Keratinocyte (primary cell): ENCODE measurements around the gene LMNA. TPM values are rescaled to one million over a fixed set of nuclear protein-coding genes. Genes with fewer than 3 reads are reported as not detected.
"Not testable (repeated sequence)": the region's sequence is repeated elsewhere in the genome, so short reads cannot be mapped to it uniquely, and the experiment has no call there.

Experiments
- DNase-seq: peaks from one replicate; pipeline ENCODE4 v3.0.0-alpha.2; 2011; ENCODE audit warnings: low read depth, missing footprints, low spot score
- FAIRE-seq: peaks from 2 replicates; lab custom pipeline; 2011; peaks lifted over from hg19 to GRCh38; lab: Jason Lieb, UNC
- H2AFZ ChIP-seq: 2 replicates; pipeline ENCODE4 v1.6.0; 2012; ENCODE audit warnings: low read length, control low read depth, inconsistent platforms; ENCODE audit not compliant: control insufficient read depth
- H3K27ac ChIP-seq: 2 replicates; pipeline ENCODE4 v1.5.1; 2011; ENCODE audit warnings: low read length; ENCODE audit not compliant: control insufficient read depth, insufficient read depth
- H3K27me3 ChIP-seq: 3 replicates; pipeline ENCODE4 v1.6.0; 2011; ENCODE audit warnings: low read length; ENCODE audit not compliant: control insufficient read depth, insufficient read depth; ENCODE audit errors: extremely low read depth
- H3K36me3 ChIP-seq, 2 experiments: 2 replicates in 1 of 2; 3 replicates in 1 of 2; pipeline ENCODE4 v1.5.1; 2011; ENCODE audit warnings: low read length in 2 of 2, mild to moderate bottlenecking in 1 of 2; ENCODE audit not compliant: control insufficient read depth in 2 of 2, insufficient read depth in 2 of 2; ENCODE audit errors: extremely low read depth in 1 of 2
- H3K4me1 ChIP-seq: 3 replicates; pipeline ENCODE4 v1.5.1; 2011; ENCODE audit warnings: low read length; ENCODE audit not compliant: control insufficient read depth, insufficient read depth; ENCODE audit errors: extremely low read depth
- H3K4me2 ChIP-seq: 3 replicates; pipeline ENCODE4 v1.6.0; 2011; ENCODE audit warnings: low read depth, low read length; ENCODE audit not compliant: control insufficient read depth, insufficient read depth; ENCODE audit errors: extremely low read depth
- H3K4me3 ChIP-seq, 3 experiments: fragments of 200-600 bp in 1 of 3; sonication (generic) in 1 of 3; 2 replicates in 2 of 3; 3 replicates in 1 of 3; pipeline ENCODE4 v1.5.1; 2011 to 2016; ENCODE audit warnings: low read length in 3 of 3, mild to moderate bottlenecking in 3 of 3, control low read depth in 2 of 3, inconsistent platforms in 1 of 3, low read depth in 1 of 3, mixed read lengths in 1 of 3, mixed run types in 1 of 3, moderate library complexity in 1 of 3; ENCODE audit not compliant: control insufficient read depth in 2 of 3, insufficient read depth in 2 of 3; ENCODE audit errors: extremely low read depth in 1 of 3
- H3K79me2 ChIP-seq: 2 replicates; pipeline ENCODE4 v1.6.0; 2012; ENCODE audit warnings: low read length; ENCODE audit not compliant: control insufficient read depth, insufficient read depth
- H3K9ac ChIP-seq: 3 replicates; pipeline ENCODE4 v1.6.0; 2011; ENCODE audit warnings: low read length; ENCODE audit not compliant: control insufficient read depth, insufficient read depth; ENCODE audit errors: extremely low read depth
- H3K9me1 ChIP-seq: 3 replicates; pipeline ENCODE4 v1.6.0; 2011; ENCODE audit warnings: low read length; ENCODE audit not compliant: control insufficient read depth, insufficient read depth; ENCODE audit errors: extremely low read depth
- H3K9me3 ChIP-seq: 2 replicates; pipeline ENCODE4 v1.5.1; 2012; ENCODE audit warnings: low read depth, low read length; ENCODE audit not compliant: control insufficient read depth
- H4K20me1 ChIP-seq: 3 replicates; pipeline ENCODE4 v1.6.0; 2011; ENCODE audit warnings: low read length; ENCODE audit not compliant: control insufficient read depth, insufficient read depth; ENCODE audit errors: extremely low read depth
- EZH2 ChIP-seq: IDR thresholded peaks from one replicate; pipeline ENCODE4 v1.6.1; 2012; ENCODE audit warnings: inconsistent platforms, mild to moderate bottlenecking, low read length, moderate library complexity
- dilution Hi-C: fragments of 300-500 bp; cut with MboI; formaldehyde crosslinking; loops from one replicate; pipeline ENCODE4 v1.7.0; 2020; ENCODE audit warnings: low sequenced_read_pairs; ENCODE audit not compliant: extremely low pct_ligation_motif_present
- polyA plus RNA-seq, 5 experiments: library from polyadenylated mRNA; depleted of rRNA in 3 of 5; stranded (reverse) in 3 of 5; stranded (forward) in 1 of 5; unstranded in 1 of 5; fragments of >200 nt; gene quantifications; 1 replicate in 1 of 5; 2 replicates in 3 of 5; 3 replicates in 1 of 5; pipeline versions ENCODE4 v1.2.1 to v1.2.3, GENCODE V29; 2011 to 2012; ENCODE audit warnings: missing spikeins in 2 of 5, low read depth in 1 of 5, low replicate concordance in 1 of 5
- TF ChIP-seq, protein P1 (sequence below), 3 experiments: IDR thresholded peaks in 1 of 3; conservative IDR thresholded peaks in 1 of 3; optimal IDR thresholded peaks in 1 of 3; 2 replicates in 2 of 3; 3 replicates in 1 of 3; pipeline versions ENCODE3 to v1.5.1; 2011; ENCODE audit warnings: low read length in 3 of 3, mild to moderate bottlenecking in 3 of 3, moderate library complexity in 2 of 3, control low read depth in 1 of 3, inconsistent platforms in 1 of 3; ENCODE audit not compliant: insufficient read depth in 2 of 3; ENCODE audit errors: extremely low read depth in 1 of 3

Gene LMNA
- polyA plus RNA-seq, 1 donor (not counting 4 experiments of a cell fraction or from before 2014, with no cell fraction given): 444 TPM

- H3K4me1 ChIP-seq: peaks cover 45% of the 10 kb centered on the region
- H3K4me3 ChIP-seq: peak overlapping the region; percentile 77 to 99 (median 84)
- dilution Hi-C loops: no loop called here
- no peak overlapping the region for H2AFZ ChIP-seq
- H3K9me1 ChIP-seq: peaks cover 3% of the 10 kb centered on the region
- H3K9ac ChIP-seq: peak overlapping the region; percentile 100
- TF ChIP-seq, protein P1, sequence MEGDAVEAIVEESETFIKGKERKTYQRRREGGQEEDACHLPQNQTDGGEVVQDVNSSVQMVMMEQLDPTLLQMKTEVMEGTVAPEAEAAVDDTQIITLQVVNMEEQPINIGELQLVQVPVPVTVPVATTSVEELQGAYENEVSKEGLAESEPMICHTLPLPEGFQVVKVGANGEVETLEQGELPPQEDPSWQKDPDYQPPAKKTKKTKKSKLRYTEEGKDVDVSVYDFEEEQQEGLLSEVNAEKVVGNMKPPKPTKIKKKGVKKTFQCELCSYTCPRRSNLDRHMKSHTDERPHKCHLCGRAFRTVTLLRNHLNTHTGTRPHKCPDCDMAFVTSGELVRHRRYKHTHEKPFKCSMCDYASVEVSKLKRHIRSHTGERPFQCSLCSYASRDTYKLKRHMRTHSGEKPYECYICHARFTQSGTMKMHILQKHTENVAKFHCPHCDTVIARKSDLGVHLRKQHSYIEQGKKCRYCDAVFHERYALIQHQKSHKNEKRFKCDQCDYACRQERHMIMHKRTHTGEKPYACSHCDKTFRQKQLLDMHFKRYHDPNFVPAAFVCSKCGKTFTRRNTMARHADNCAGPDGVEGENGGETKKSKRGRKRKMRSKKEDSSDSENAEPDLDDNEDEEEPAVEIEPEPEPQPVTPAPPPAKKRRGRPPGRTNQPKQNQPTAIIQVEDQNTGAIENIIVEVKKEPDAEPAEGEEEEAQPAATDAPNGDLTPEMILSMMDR (optimal IDR thresholded peaks at IDR 0.05 in 1 of 3, IDR thresholded peaks at IDR 0.05 in 1 of 3, conservative IDR thresholded peaks at IDR 0.05 in 1 of 3; ENCODE audit: extremely low read depth in 1 of 3, insufficient read depth in 2 of 3, low read length in 3 of 3): no peak
- no peak for TF ChIP-seq EZH2
- H3K4me2 ChIP-seq: peak overlapping the region; percentile 66
- peaks cover 31% of the 10 kb centered on the region for H4K20me1 ChIP-seq
- peaks cover 60% of the 10 kb centered on the region for H3K79me2 ChIP-seq
- DNase-seq (no peak), FAIRE-seq (no peak)
- no peaks in the 10 kb centered on the region for H3K27me3 ChIP-seq
- peak overlapping the region; percentile 96 for H3K27ac ChIP-seq
- H3K36me3 ChIP-seq: peaks cover 2 to 11% of the 10 kb centered on the region in 2 experiments
- no peaks in the 10 kb centered on the region for H3K9me3 ChIP-seq
Observed at GRCh38 chr1:156115514-156116374, 1.2 kb downstream of the LMNA start.

DNA sequence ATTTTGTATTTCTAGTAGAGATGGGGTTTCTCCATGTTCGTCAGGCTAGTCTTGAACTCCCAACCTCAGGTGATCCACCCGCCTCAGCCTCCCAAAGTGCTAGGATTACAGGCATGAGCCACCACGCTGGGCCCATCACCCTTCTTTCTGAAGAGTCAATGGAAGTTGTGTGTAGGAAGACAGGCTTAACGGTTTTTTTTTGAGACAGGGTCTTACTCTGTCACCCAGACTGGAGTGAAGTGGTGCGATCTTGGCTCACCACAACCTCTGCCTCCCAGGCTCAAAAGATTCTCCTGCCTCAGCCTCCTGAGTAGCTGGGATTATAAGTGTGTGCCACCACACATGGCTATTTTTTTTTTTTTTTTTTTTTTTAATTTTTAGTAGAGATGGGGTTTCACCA is 2.2 kb downstream of the LMNA start:
- Histone ChIP-seq H3K4me2 (peak overlapping the region; percentile 66), H3K36me3 (peaks cover 2 to 15% of the 10 kb centered on the region in 2 experiments), H4K20me1 (peaks cover 31% of the 10 kb centered on the region), H3K4me1 (peaks cover 55% of the 10 kb centered on the region), H3K27ac (peak overlapping the region; percentile 96), H3K79me2 (peaks cover 70% of the 10 kb centered on the region), H3K9ac (peak overlapping the region; percentile 100), H3K4me3 (peak overlapping the region; percentile 77 to 99 (median 84))
- H2AFZ ChIP-seq, dilution Hi-C loops, H3K9me1 ChIP-seq, DNase-seq, H3K9me3 ChIP-seq, FAIRE-seq, H3K27me3 ChIP-seq: not testable (repeated sequence)
